SK-N-MC (cell line): Measurements from ENCODE around the gene ABCB6.

ENCODE experiments used
- EZH2 ChIP-seq: fragments of 200-600 bp; sonication (generic); IDR thresholded peaks from one replicate; pipeline ENCODE4 v1.6.1; 2017; ENCODE audit warnings: antibody characterized with exemption
- POLR2AphosphoS5 ChIP-seq: IDR thresholded peaks from 2 replicates; pipeline ENCODE4 v1.6.1; 2012; ENCODE audit warnings: mild to moderate bottlenecking, low read depth, low read length, borderline replicate concordance

- TF ChIP-seq POLR2AphosphoS5, result no peak
- no peak for TF ChIP-seq EZH2
Observed at GRCh38 chr2:219219784-219220532, 1.2 kb upstream of the ABCB6 start.
